ENCODE measurements around the gene EPHA7.

GRCh38 chr6:93299622-93300021 is 119.7 kb downstream of the EPHA7 start:
- TF ChIP-seq GABPA (IDR thresholded peaks at IDR 0.05; ENCODE audit: low read depth) (no peak), CTCF (IDR thresholded peaks at IDR 0.05; ENCODE audit: insufficient read depth, low read length) (no peak), POLR2AphosphoS5 (IDR thresholded peaks at IDR 0.05; ENCODE audit: low read depth) (no peak)

Data from HL-60 (cell line).